Stimulated activated CD4-positive, alpha-beta T cell treated with anti-CD3 and anti-CD28 coated beads, Interleukin-2, amount 100 ng/mL, for 4 hours (primary cell): ENCODE results near the gene ECT2.
"Not testable (repeated sequence)": the region's sequence is repeated elsewhere in the genome, so short reads cannot be mapped to it uniquely, and the experiment has no call there.

Experiments used
- DNase-seq: peaks from one replicate; pipeline ENCODE4 v3.0.0-alpha.2; 2020; ENCODE audit warnings: low read depth

Gene ECT2

DNA sequence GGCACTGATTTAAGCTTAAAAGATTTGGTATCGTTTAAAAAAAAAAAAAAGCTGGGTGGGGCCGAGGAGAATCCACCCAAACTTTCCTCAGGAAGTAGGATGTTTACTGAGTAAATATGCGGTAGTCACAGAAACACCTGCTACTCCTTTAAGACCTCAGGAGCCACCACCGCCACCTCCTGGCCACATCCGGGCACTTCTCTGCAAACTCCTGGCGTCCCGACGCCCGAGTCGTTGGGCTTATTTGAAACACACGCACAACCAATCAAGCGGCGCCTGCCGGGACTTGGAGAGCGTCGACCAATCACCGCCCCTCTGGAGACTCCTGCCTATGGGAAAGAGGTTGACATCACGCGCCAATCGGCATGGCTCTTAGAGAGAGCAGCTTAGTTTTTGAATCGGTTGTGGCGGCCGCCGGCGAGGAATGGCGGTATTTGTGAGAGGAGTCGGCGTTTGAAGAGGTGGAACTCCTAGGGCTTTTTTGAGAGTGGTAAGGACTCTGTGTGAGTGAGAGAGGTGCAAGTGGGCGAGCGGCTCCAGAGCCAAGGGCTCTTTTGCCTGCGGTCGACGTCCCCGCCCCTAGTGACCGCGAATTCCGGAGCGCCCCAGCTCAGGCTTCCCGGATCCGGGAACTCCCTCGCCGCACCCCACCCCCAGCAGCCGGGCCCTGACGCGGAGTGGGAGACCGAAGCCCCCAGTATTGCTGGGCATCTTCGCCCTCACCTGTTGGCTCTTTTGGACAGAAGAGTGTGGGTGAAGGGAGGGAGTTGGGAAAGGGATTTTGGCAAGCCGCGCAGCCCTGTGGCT is at the start of gene ECT2:
Gene ECT2, plus strand, starts transcription at position 359 of the 807 bp plus-strand sequence. CDS start 3,805 bp downstream, outside the sequence.
- peak; percentile 93 for DNase-seq

DNA sequence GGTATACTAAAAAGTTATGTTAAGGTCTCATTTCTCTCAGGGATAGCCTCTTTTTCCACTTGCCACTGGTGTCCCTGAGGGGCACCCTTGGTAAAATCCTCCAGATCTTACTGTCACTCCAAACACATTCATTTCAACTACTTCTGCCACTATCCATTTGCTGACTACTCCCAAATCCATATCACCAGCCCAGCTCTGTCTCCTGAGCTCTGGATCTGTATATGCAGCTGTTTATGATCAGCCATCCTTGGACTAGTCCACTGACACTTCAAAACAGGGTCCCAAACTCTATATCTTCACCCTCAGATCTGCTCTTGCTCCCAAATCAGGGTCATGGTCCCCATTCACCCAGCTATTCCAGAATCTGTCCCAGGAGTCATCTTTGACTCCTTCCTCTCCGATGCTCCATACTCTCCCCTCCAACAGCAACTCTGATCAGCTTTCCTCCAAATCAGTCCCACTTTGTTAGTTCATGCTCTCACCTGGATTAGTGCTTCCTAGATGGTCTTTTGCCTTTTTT is 49.5 kb upstream of the ECT2 start:
- DNase-seq = no peak

- DNase-seq = no peak
Measured at GRCh38 chr3:172701751-172702150, 48.8 kb upstream of the ECT2 start.

DNA sequence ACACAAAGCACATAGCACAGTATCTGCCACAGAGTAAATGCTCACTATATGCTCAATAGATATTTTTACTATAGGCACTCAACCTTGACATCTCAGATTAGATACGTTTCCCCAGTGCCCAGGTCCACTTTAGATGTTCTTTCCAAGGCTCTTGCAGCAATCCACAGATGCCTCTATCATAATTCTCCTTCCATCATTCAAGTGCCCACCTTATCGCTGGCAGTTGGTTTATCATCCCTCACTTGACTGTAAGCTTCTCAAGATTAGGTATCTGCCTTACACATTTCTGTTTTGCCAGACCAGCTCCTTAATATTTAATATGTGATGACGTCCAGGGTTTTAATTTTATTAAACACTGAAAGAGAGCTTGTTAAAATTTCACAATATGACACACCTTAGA is 48.3 kb upstream of the ECT2 start:
- no peak for DNase-seq

- not testable (repeated sequence) for DNase-seq
Measured at GRCh38 chr3:172702731-172703130, 47.8 kb upstream of the ECT2 start.

DNA sequence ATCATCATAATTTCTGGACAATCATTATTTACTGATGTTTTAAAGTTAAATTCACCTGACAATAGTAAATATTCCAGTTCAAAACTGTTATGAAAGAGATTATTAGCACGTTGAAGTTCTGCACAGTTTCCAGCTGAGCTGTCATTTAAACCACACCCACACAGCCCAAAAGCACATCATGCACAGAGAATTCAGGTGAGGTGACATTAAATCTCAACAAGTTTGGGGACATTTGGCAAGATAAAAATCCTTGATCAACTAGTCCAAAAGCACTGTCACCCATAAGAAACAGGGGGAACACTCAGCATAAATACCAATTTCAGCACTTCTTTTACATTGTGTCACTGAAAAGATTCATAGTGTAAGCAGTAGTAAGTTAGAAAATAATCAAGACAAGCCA is 46.5 kb upstream of the ECT2 start:
- DNase-seq = no peak

- no peak for DNase-seq
Measured at GRCh38 chr3:172705170-172705569, 45.4 kb upstream of the ECT2 start.

- no peak for DNase-seq
Measured at GRCh38 chr3:172707030-172707429, 43.5 kb upstream of the ECT2 start.

DNA sequence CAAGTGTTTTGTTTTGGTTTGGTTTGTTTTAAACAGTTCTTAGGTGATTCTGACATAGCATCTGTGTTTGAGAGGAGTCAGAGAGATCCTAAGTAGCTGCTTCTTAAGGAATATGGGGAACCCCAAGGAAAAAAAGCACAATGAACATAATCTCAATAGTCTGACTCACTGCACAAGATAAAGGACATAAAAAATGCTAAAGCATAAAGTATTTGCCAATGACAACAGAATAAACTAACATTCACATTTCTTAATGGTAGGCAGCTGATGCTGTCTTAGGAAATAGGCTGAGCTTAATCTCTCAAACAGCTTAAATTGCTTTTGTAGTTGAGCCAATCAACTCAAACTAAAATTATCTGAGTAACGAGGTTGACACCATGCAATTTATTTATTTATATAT is 42.6 kb upstream of the ECT2 start:
- DNase-seq = no peak

GRCh38 chr3:172708921-172709773 is 41.4 kb upstream of the ECT2 start:
- no peak for DNase-seq

DNA sequence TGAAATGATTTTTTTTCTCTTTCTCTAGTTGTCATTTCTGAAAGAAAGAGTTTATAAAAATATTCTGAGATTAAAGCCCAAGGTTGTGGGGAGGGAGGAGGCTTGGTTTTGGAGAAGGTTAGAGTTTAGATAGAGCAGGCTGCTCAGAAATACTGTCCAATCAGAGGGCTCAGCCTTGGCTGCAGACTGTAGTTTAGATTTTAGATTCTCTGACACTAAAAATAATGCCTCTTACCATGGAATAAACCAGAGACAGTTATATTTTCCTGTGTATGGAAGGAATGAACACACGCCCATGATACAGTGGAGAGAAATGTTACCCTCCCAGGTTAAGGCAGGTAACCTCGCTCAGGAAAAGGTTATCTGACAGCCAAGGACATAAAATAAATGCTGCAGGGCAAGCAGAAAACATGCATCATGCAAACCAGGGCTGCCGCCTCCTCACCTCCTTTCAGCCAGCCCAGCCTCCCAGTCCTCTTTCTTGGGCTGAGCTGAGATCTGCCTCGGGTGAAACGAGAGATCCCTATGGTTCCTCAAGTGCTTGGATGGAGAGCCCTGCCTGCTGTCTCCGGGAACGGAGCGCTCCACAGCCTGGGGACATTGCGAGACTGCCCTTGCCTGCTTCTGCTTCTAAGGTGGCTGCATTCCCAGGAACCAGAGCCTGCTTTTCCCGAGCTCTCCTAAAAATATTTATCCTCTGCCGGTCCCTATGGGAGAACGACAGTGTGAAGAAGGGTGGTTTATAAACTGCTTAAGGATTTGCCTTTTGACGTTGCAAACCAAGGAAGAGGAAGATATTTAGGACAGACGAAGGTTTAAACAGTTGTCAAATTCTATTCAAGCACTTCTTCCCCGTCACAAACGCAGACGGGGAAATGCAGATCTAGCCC is 40.5 kb upstream of the ECT2 start:
- DNase-seq = no peak

GRCh38 chr3:172710664-172711453 is 39.7 kb upstream of the ECT2 start, which contains the start of gene NCEH1:
Gene NCEH1, minus strand, starts transcription at chr3:172711067. Its CDS starts 83 bp downstream, at chr3:172710984.
- peak; percentile 29 for DNase-seq

- DNase-seq = no peak
Measured at GRCh38 chr3:172711454-172711795, 39.1 kb upstream of the ECT2 start.

DNA sequence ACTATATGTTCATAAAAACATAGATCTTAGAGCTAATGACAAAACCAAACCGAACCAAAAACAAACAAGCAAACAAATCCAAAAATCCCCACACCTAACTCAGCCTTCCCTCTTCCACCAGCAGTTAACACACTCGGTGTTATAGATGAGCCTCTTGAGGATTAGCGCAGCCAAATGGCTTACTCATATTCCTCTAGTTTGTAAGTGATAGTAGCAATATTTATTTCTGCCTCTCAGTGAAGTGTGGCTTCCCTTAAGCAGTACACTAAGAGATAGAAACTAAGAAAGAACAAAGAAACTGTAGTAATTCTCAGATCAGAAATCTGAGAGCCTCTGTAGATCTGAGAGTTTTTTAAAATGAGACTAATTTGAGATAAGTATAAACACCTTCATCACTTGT is 37.2 kb upstream of the ECT2 start:
- no peak for DNase-seq

DNA sequence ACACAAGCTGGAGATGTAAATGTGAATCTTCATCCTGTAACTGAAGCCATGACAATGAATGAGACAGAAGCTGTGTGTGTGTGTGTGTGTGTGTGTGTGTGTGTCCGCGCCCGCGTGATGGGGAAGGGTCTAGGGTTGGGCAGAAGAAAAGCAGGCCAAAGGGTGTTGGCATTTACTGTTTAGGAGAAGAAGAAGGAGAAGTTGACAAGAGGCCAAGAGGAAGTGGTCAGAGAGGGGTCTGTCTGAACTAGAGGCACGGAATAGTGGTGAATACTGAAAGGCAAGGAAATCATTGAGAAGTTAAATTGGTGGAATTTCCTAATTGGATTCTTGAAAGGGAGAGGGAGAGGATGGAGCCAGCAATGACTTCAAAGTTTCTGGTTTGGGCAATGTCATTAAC is 34.0 kb upstream of the ECT2 start:
- DNase-seq = no peak

DNA sequence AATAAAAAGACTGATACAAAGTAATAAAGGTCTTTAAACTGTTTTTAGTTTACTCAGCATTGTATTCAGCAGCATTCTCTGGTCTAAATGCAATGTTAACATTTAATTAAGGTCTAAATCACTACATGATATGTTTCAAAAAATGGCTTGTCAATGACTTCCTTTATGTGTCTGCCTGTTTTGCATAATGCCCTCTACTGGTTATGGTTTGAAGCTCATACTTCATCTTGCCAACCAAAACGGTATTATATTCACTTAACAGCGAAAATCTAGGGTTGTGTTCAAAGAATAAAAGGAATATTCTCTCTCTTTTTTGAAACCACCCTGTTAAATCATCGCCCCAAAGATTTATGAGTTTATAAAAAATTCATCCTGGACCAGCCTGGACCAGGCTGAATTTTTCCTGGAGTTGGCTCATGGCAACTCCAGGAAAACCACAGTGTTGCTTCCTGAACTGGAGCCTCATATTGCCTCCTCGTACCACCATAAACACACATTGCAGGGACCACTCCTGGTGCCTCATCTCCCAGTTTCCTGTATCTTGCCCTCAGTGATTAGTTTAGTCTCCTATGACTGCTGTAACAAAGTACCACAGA is 32.9 kb upstream of the ECT2 start:
- DNase-seq = no peak

DNA sequence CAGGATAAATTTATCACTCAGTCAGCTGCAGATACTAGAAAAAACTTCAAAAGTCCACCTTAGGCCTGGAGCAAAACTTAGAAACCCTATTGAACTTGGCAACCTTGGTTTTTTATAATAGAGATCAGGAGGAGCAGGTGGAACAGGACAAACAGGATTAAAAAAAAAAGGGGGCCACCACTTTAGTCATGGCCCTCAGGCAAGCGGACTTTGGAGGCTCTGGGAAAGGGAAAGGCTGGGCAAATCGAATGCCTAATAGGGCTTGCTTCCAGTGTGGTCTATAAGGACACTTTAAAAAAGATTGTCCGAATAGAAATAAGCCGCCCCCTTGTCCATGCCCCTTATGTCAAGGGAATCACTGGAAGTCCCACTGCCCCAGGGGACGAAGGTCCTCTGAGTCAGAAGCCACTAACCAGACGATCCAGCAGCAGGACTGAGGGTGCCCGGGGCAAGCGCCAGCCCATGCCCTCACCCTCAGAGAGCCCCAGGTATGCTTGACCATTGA is 27.9 kb upstream of the ECT2 start:
- DNase-seq = not testable (repeated sequence)

GRCh38 chr3:172726380-172726779 is 24.1 kb upstream of the ECT2 start:
- DNase-seq = no peak

DNA sequence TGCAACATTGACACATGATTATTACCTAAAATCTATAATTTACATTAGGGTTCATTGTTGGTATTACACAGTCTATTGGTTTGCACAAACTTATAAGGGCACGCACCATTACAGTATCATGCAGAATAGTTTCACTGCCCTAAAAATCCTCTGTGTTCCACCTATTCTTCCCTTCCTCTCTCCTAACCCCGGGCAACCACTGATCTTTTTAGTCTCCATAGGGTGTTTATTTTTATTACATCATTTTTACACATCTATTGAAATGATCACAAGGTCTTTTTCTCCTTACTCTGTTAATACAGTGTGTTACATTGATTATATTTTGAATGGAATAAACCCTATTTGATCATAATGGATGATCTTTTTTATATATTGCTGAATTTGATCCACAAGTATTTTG is 15.5 kb upstream of the ECT2 start:
- DNase-seq = no peak

- DNase-seq = no peak
Measured at GRCh38 chr3:172739462-172739861, 11.1 kb upstream of the ECT2 start.

GRCh38 chr3:172746475-172746874 is 4.1 kb upstream of the ECT2 start:
- no peak for DNase-seq
